ENCODE measurements around the gene SMIM28. TPM values are rescaled to one million over a fixed set of nuclear protein-coding genes. Genes with fewer than 3 reads are reported as not detected.
"Not testable (repeated sequence)": the region's sequence is repeated elsewhere in the genome, so short reads cannot be mapped to it uniquely, and the experiment has no call there.

The SMIM28 gene
- total RNA-seq: not detected

GRCh38 chr6:138377844-138378243 is at the start of gene SMIM28:
Gene SMIM28 (plus strand): TSS chr6:138377905. CDS start chr6:138378073, 168 bp downstream.
- ATAC-seq (no peak), DNase-seq (ENCODE audit: low spot score in 2 of 2) (no peak)
- no peaks in the 10 kb centered on the region for H3K36me3 Mint-ChIP-seq
- H3K27ac Mint-ChIP-seq: no peak within 1 kb of the TSS
- no peaks in the 10 kb centered on the region for H3K9me3 Mint-ChIP-seq

GRCh38 chr6:138328210-138328609 is 49.5 kb upstream of the SMIM28 start:
- ATAC-seq: peak in 1 of 2 donors; percentile 46
- no peaks in the 10 kb centered on the region for H3K9me3 Mint-ChIP-seq
- DNase-seq (ENCODE audit: low spot score in 2 of 2): no peak
- H3K27ac Mint-ChIP-seq: no peak overlapping the region
- H3K36me3 Mint-ChIP-seq: no peaks in the 10 kb centered on the region

DNA sequence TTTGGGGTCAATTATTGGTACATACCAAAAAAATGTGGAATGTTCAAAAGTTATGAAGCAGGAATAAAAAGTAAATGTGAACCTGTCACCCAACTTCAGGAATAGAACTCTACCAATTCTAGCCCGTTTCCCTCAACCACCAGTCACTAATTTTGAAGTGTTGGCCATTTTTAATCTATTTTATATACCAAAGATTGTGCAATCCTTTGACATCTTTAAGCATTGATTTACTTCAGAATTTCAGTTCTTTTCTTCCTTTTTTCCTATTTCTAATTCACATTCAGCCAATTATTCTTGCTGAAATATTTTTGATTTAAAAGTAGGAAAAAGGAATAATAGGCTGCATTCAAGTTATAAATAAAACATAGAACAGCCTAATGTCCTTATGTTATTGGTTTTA is 46.9 kb upstream of the SMIM28 start:
- Mint-ChIP-seq H3K36me3 (no peaks in the 10 kb centered on the region), H3K27ac (no peak overlapping the region), H3K9me3 (no peaks in the 10 kb centered on the region)
- DNase-seq (ENCODE audit: low spot score in 2 of 2) (no peak), ATAC-seq (no peak)

- DNase-seq (ENCODE audit: low spot score in 2 of 2) (no peak), ATAC-seq (no peak)
- no peak overlapping the region for H3K27ac Mint-ChIP-seq
- H3K36me3 Mint-ChIP-seq: no peaks in the 10 kb centered on the region
- H3K9me3 Mint-ChIP-seq: no peaks in the 10 kb centered on the region
These were observed 46.3 kb upstream of the SMIM28 start for GRCh38 chr6:138331444-138331843.

DNA sequence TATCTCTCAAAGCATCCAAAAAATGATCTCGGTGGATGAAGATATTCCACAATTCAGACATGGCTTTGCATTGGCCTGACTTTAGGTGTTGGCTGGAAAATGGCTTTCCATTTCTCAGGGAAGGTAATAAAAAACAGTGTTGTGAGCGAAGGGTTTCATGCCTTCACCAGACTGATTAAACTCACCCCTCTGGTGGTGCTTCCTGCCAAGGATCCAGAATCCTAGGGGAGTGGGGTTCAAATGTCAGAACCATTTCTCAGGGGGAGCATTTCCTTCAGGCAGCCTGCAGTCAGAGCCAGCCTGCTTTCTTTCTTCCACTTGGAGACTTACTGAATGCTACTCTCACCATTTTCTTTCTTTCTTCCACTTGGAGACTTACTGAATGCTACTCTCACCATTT is 45.7 kb upstream of the SMIM28 start:
- Mint-ChIP-seq H3K9me3 (no peaks in the 10 kb centered on the region), H3K36me3 (no peaks in the 10 kb centered on the region), H3K27ac (no peak overlapping the region)
- ATAC-seq (no peak), DNase-seq (ENCODE audit: low spot score in 2 of 2) (no peak)

DNA sequence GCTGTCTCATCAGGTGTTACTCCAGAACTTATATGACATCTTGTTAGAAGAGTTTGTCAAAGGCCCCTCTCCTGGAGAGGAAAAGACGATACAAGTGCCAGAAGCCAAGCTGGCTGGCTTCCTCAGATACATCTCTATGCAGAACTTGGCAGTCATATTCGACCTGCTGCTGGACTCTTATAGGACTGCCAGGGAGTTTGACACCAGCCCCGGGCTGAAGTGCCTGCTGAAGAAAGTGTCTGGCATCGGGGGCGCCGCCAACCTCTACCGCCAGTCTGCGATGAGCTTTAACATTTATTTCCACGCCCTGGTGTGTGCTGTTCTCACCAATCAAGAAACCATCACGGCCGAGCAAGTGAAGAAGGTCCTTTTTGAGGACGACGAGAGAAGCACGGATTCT is 43.7 kb upstream of the SMIM28 start:
- ATAC-seq: no peak
- H3K9me3 Mint-ChIP-seq: no peaks in the 10 kb centered on the region
- no peak for DNase-seq (ENCODE audit: low spot score in 2 of 2)
- no peak overlapping the region for H3K27ac Mint-ChIP-seq
- H3K36me3 Mint-ChIP-seq: no peaks in the 10 kb centered on the region

DNA sequence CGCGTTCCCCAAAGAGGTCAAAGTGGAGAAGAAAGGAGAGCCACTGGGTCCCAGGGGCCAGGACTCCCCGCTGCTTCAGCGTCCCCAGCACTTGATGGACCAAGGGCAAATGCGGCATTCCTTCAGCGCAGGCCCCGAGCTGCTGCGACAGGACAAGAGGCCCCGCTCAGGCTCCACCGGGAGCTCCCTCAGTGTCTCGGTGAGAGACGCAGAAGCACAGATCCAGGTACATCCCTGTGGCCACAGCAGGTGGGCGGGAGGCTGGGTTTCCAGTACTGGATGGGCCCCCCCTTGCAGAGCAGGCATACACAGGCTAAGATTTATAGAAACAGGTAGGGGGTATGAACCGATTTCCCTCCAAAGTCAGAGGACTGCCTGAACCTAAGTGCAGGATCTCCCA is 42.7 kb upstream of the SMIM28 start:
- no peaks in the 10 kb centered on the region for H3K36me3 Mint-ChIP-seq
- ATAC-seq: no peak

GRCh38 chr6:138336221-138336620 is 41.5 kb upstream of the SMIM28 start:
- no peak for DNase-seq (ENCODE audit: low spot score in 2 of 2)
- ATAC-seq: no peak
- Mint-ChIP-seq H3K36me3 (no peaks in the 10 kb centered on the region), H3K27ac (no peak overlapping the region), H3K9me3 (no peaks in the 10 kb centered on the region)

More for the DNA sequence above, 42.7 kb upstream of the SMIM28 start:
- H3K27ac Mint-ChIP-seq: no peak overlapping the region
- H3K9me3 Mint-ChIP-seq: no peaks in the 10 kb centered on the region
- DNase-seq (ENCODE audit: low spot score in 2 of 2): no peak

DNA sequence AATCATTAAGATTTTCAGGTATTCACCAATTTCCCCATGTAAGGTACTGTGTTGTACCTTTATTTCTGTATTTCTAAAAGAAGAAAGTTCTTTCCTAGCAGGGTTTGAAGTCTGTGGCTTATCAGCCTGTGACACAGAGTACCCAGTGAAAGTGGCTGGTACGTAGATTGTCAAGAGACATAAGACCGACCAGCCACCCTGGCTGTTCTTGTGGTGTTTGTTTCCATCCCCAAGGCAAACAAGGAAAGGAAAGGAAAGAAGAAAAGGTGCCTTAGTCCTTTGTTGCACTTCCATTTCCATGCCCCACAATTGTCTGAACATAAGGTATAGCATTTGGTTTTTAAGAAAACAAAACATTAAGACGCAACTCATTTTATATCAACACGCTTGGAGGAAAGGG is 40.6 kb upstream of the SMIM28 start:
- no peaks in the 10 kb centered on the region for H3K9me3 Mint-ChIP-seq
- no peak for DNase-seq (ENCODE audit: low spot score in 2 of 2)
- H3K36me3 Mint-ChIP-seq: no peaks in the 10 kb centered on the region
- no peak for ATAC-seq
- H3K27ac Mint-ChIP-seq: no peak overlapping the region

- Mint-ChIP-seq H3K27ac (no peak overlapping the region), H3K9me3 (no peaks in the 10 kb centered on the region), H3K36me3 (no peaks in the 10 kb centered on the region)
- ATAC-seq (no peak), DNase-seq (ENCODE audit: low spot score in 2 of 2) (no peak)
These were observed 38.7 kb upstream of the SMIM28 start for GRCh38 chr6:138339024-138339423.

DNA sequence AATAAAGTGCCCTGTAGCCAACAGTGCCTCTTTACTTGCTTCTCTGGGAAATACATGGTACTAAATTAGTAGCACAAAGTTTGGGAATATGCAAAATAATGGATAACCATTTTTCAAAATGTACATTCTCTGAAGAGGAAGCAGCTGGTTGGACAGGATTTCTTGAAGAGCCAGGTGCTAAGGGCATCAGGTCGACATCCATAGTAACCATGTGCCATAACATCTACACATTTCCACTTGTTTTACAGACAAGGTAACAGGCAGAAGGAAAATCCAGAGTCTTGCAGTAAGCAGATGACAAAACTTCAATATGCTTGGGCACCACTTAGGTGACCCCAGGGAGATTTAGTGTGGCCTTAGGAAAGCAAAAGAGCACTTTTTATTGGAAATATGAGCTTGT is 36.5 kb upstream of the SMIM28 start:
- DNase-seq (ENCODE audit: low spot score in 2 of 2): no peak
- H3K27ac Mint-ChIP-seq: no peak overlapping the region
- ATAC-seq: no peak
- H3K9me3 Mint-ChIP-seq: no peaks in the 10 kb centered on the region
- no peaks in the 10 kb centered on the region for H3K36me3 Mint-ChIP-seq

DNA sequence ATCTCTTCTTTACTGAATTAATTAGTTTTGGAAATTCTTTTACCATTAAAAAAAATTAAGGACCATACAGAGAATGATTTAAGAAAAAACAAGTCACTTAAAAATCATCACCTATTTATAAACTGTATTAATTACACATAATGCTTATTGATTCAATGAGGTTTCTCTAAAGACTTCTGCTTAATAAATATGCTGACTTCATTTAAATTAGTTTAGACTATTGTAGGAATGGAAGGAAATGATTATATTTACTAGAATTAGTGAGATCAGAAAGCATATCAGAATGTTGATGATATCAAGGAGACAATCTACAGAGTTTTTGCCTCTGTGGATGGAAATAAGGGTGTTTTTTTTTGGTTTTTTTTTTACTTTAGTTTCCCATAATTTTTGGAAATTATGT is 34.6 kb upstream of the SMIM28 start:
- no peak for DNase-seq (ENCODE audit: low spot score in 2 of 2)
- no peaks in the 10 kb centered on the region for H3K9me3 Mint-ChIP-seq
- H3K36me3 Mint-ChIP-seq: no peaks in the 10 kb centered on the region
- ATAC-seq: no peak
- no peak overlapping the region for H3K27ac Mint-ChIP-seq

GRCh38 chr6:138345565-138346285 is 32.0 kb upstream of the SMIM28 start:
- Mint-ChIP-seq H3K9me3 (no peaks in the 10 kb centered on the region), H3K36me3 (no peaks in the 10 kb centered on the region), H3K27ac (no peak overlapping the region)
- no peak for ATAC-seq
- no peak for DNase-seq (ENCODE audit: low spot score in 2 of 2)

GRCh38 chr6:138346302-138347195 is 31.2 kb upstream of the SMIM28 start:
- no peaks in the 10 kb centered on the region for H3K9me3 Mint-ChIP-seq
- H3K27ac Mint-ChIP-seq: no peak overlapping the region
- H3K36me3 Mint-ChIP-seq: no peaks in the 10 kb centered on the region
- DNase-seq (ENCODE audit: low spot score in 2 of 2) (no peak), ATAC-seq (no peak)

DNA sequence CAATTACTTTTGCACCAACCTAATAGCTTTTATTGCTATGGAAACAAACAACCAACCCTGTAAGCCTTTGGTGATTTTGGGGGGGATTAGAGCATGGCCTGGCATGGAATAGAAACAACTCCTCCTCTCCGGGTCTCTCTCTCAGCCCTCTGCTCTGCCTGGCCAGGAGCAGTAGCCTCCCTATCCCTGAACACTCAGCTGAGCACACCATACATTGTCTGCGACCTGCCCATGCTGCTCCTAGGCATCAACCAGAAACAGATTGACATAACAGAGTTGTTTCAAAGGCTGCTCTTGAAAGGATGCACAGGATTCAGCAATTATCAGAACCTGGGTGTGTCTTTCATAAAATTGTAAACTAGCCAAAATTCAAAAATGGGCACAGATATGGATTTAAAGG is 29.8 kb upstream of the SMIM28 start:
- no peak for DNase-seq (ENCODE audit: low spot score in 2 of 2)
- no peak overlapping the region for H3K27ac Mint-ChIP-seq
- no peaks in the 10 kb centered on the region for H3K36me3 Mint-ChIP-seq
- H3K9me3 Mint-ChIP-seq: no peaks in the 10 kb centered on the region
- ATAC-seq: no peak

DNA sequence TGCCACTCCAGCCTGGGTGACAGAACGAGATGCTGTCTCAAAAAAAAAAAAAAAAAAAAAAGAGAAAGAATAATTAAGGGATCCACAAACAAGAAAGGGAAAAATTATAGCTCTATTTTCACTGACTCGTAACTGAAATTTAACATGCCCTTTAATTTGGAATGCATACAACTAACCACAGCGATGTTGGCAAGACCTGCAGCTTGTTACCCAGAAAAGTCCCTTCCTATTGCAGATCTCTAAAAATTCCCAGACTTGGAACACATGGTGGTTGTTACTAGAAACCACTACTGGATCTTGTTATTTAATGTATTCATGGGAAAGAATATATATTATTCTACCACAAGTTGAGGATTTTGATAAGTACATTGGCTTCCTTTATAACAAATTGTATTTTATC is 27.8 kb upstream of the SMIM28 start:
- ATAC-seq: no peak
- no peak overlapping the region for H3K27ac Mint-ChIP-seq
- DNase-seq (ENCODE audit: low spot score in 2 of 2): no peak
- no peaks in the 10 kb centered on the region for H3K36me3 Mint-ChIP-seq
- no peaks in the 10 kb centered on the region for H3K9me3 Mint-ChIP-seq

- no peak overlapping the region for H3K27ac Mint-ChIP-seq
- DNase-seq (ENCODE audit: low spot score in 2 of 2): no peak
- no peak for ATAC-seq
- peaks cover 0 to 3% of the 10 kb centered on the region in 2 donors for H3K9me3 Mint-ChIP-seq
- no peaks in the 10 kb centered on the region for H3K36me3 Mint-ChIP-seq
These were observed 19.8 kb upstream of the SMIM28 start for GRCh38 chr6:138357928-138358327.

GRCh38 chr6:138368684-138369083 is 9.0 kb upstream of the SMIM28 start:
- not testable (repeated sequence) for H3K9me3 Mint-ChIP-seq; DNase-seq (ENCODE audit: low spot score in 2 of 2); H3K36me3 Mint-ChIP-seq; ATAC-seq; H3K27ac Mint-ChIP-seq

Measured in activated naive CD4-positive, alpha-beta T cell treated with anti-CD3 and anti-CD28 coated beads, Interleukin-2, amount 50 U/mL, for 72 hours (primary cell).